Measurements from ENCODE around the gene SLC25A43.
"Not testable (repeated sequence)": the region's sequence is repeated elsewhere in the genome, so short reads cannot be mapped to it uniquely, and the experiment has no call there.

The SLC25A43 gene

DNA sequence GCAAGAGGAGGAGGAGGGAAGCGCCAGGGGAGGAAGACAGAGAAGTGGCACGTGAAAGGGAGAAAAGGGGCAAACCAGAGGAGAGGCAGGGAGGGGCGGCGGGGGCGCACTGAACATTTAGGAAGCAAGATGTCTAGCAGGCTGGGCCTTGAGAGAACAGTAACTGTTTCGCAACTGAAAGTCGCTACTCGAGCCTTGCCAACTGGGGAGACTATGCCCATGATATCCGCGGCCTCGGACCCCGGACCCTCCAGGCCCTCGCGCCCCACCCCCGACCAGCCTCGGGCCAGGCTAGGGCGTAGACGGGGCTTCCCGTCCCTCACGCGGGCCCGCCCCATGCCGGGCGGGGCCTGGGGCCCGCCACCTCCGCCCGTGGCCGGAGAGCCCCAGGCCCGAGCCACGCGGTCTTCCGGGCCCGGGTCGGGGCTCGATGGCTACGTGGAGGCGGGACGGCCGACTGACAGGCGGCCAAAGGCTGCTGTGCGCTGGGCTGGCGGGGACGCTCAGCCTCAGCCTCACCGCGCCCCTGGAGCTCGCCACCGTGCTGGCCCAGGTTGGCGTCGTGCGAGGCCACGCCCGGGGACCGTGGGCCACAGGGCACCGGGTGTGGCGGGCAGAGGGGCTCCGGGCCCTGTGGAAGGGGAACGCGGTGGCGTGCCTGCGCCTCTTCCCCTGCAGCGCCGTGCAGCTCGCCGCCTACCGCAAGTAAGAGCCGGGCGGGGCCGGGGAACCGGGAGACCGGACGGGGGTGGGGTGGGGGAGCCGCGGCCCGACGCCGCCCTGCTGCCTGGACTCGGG lies at the start of gene SLC25A43:
Gene SLC25A43 (plus strand): TSS at position 363 of the 798 bp plus-strand sequence. CDS start 68 bp downstream, at position 431.
- H3K36me3 ChIP-seq (ENCODE audit: insufficient read depth, low read length), result no peaks in the 10 kb centered on the region
- H3K27ac ChIP-seq, result no peak within 1 kb of the TSS
- no peak for DNase-seq (ENCODE audit: low read depth, low spot score)
- TF ChIP-seq EZH2 (IDR thresholded peaks at IDR 0.05), result no peak
- H3K9ac ChIP-seq (ENCODE audit: insufficient read length), result no peak within 1 kb of the TSS
- H3K4me3 ChIP-seq, result no peak within 1 kb of the TSS
- H3K9me3 ChIP-seq (ENCODE audit: low read depth, low read length), result no peaks in the 10 kb centered on the region

DNA sequence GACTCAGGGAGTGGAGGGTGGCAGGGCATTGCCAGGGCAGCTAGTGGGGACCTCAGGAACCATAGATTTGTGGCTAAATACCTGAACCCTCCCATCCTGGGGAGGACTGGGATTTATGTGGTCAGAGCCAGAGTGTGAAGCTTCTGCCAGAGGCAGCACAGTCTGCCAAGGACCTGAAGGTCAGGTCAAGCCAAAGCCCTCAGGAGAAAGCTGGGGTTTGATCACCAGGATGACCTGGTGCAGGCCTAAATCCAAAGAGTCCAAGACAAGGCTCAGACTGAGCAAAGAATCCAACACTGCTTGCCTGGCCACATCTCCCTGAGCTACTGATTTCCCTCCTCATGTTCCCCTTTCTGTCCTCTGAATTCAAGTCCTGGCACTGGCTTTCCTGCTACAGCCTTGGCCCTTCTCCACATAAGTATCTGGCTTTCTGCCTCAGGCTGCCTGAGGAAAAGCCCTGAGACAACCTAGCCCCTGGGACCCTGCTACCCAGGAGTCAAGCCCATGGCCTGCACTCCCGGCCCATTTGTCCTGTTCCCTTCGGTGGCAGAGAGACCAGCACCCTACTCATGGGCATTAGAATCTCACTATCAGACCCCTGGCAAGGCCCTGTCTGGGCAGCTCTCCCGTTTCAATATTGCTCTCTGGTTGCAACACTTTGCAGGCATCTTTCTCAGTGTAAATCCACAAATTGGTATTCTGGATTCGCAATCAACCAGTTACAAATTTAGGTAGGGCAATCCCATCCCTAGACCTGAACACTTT lies 39.3 kb upstream of the SLC25A43 start:
- no peak for DNase-seq (ENCODE audit: low read depth, low spot score)
- TF ChIP-seq POLR2AphosphoS5 (IDR thresholded peaks at IDR 0.05; ENCODE audit: borderline replicate concordance, low read depth, low read length) (no peak), FOXP2 (optimal IDR thresholded peaks at IDR 0.05; ENCODE audit: control extremely low read depth, extremely low read length, insufficient read depth) (no peak), EZH2 (IDR thresholded peaks at IDR 0.05) (no peak)

DNA sequence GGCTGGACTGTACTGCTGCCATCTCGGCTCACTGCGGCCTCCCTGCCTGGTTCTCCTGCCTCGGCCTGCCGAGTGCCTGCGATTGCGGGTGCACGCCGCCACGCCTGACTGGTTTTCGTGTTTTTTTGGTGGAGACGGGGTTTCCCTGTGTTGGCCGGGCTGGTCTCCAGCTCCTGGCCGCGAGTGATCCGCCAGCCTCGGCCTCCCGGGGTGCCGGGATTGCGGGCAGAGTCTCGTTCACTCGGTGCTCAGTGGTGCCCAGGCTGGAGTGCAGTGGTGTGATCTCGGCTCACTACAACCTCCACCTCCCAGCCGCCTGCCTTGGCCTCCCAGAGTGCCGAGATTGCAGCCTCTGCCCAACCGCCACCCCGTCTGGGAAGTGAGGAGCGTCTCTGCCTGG lies 37.7 kb upstream of the SLC25A43 start:
- not testable (repeated sequence) for H3K4me3 ChIP-seq; DNase-seq (ENCODE audit: low read depth, low spot score); H3K9me3 ChIP-seq (ENCODE audit: low read depth, low read length); H3K36me3 ChIP-seq (ENCODE audit: insufficient read depth, low read length); H3K9ac ChIP-seq (ENCODE audit: insufficient read length); H3K27ac ChIP-seq

More for the DNA sequence above, 39.3 kb upstream of the SLC25A43 start:
- H3K36me3 ChIP-seq (ENCODE audit: insufficient read depth, low read length), result no peaks in the 10 kb centered on the region
- H3K9ac ChIP-seq (ENCODE audit: insufficient read length), result no peak overlapping the region
- H3K4me3 ChIP-seq, result no peak overlapping the region
- no peaks in the 10 kb centered on the region for H3K9me3 ChIP-seq (ENCODE audit: low read depth, low read length)
- H3K27ac ChIP-seq, result no peak overlapping the region

DNA sequence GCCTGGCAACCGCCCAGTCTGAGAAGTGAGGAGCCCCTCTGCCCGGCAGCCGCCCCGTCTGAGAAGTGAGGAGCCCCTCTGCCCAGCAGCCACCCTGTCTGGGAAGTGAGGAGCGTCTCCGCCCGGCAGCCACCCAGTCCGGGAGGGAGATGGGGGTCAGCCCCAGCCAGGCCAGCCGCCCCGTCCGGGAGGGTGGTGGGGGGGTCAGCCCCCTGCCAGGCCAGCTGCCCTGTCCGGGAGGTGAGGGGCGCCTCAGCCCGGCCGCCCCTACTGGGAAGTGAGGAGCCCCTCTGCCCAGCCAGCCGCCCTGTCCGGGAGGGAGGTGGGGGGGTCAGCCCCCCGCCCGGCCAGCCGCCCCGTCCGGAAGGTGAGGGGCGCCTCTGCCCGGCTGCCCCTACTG lies 37.1 kb upstream of the SLC25A43 start:
- H3K27ac ChIP-seq; H3K9me3 ChIP-seq (ENCODE audit: low read depth, low read length); H3K36me3 ChIP-seq (ENCODE audit: insufficient read depth, low read length); DNase-seq (ENCODE audit: low read depth, low spot score); H3K9ac ChIP-seq (ENCODE audit: insufficient read length); H3K4me3 ChIP-seq: not testable (repeated sequence)

DNA sequence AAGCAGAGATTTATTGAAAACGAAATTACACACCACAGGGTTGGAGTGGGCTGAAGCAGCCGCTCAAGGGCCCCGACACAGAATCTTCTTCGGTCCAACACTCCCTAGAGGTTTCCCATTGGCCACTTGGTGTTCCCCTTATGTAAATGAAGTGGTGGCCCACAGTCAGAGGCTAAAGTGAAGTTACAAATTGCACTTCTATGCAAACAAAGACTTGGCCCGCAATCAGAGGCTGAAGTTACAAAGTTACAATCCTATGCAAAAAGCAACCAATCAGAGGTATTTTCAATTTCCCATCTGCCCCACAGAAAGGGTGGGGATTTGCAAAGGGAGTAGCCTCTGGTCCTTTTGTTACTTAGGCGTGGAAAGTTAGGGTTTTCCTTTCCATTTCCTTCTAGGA lies 35.7 kb upstream of the SLC25A43 start:
- no peak for DNase-seq (ENCODE audit: low read depth, low spot score)
- Histone ChIP-seq H3K9ac (ENCODE audit: insufficient read length) (no peak overlapping the region), H3K27ac (no peak overlapping the region), H3K9me3 (ENCODE audit: low read depth, low read length) (no peaks in the 10 kb centered on the region), H3K4me3 (no peak overlapping the region), H3K36me3 (ENCODE audit: insufficient read depth, low read length) (no peaks in the 10 kb centered on the region)
- no peak for TF ChIP-seq FOXP2 (optimal IDR thresholded peaks at IDR 0.05; ENCODE audit: control extremely low read depth, extremely low read length, insufficient read depth)
- TF ChIP-seq POLR2AphosphoS5 (IDR thresholded peaks at IDR 0.05; ENCODE audit: borderline replicate concordance, low read depth, low read length), result no peak
- TF ChIP-seq EZH2 (IDR thresholded peaks at IDR 0.05), result no peak

DNA sequence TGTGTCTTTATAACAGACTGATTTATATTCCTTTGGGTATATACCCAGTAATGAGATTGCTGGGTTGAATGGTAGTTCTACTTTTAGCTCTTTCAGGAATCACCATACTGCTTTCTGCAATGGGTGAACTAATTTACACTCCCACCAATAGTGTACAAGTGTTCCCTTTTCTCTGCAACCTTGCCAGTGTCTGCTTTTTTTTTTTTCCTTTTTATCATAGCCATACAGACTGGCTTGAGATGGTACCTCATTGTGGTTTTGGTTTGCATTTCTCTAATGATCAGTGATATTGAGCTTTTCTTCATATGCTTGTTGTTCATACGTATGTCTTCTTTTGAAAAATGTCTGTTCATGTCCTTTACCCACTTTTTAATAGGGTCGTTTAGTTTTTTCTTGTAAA lies 27.3 kb upstream of the SLC25A43 start:
- H3K9ac ChIP-seq (ENCODE audit: insufficient read length); DNase-seq (ENCODE audit: low read depth, low spot score); H3K36me3 ChIP-seq (ENCODE audit: insufficient read depth, low read length); H3K4me3 ChIP-seq; H3K9me3 ChIP-seq (ENCODE audit: low read depth, low read length); H3K27ac ChIP-seq: not testable (repeated sequence)

DNA sequence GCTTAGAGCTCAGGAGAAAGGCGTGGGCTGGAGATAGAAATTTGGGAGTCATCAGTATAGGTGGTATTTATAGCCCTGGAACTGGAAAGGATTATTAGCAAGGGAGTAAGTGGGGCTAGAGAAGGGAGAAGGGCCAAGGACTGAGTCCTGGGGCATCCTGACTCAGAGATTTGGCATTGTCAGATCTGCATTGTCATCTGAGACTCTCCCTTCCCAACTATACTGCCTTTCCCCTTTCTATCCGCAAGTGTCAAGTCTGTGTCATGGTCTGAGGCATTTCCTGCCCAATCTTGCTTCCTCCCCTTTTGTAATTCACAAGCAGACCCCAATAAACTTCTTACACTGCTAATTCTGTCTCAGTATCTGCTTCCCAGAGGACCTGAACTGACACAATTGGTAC lies 24.4 kb upstream of the SLC25A43 start:
- Histone ChIP-seq H3K36me3 (ENCODE audit: insufficient read depth, low read length) (no peaks in the 10 kb centered on the region), H3K9ac (ENCODE audit: insufficient read length) (no peak overlapping the region), H3K27ac (no peak overlapping the region), H3K9me3 (ENCODE audit: low read depth, low read length) (no peaks in the 10 kb centered on the region), H3K4me3 (no peak overlapping the region)
- no peak for DNase-seq (ENCODE audit: low read depth, low spot score)
- TF ChIP-seq POLR2AphosphoS5 (IDR thresholded peaks at IDR 0.05; ENCODE audit: borderline replicate concordance, low read depth, low read length), result no peak
- no peak for TF ChIP-seq FOXP2 (optimal IDR thresholded peaks at IDR 0.05; ENCODE audit: control extremely low read depth, extremely low read length, insufficient read depth)
- no peak for TF ChIP-seq EZH2 (IDR thresholded peaks at IDR 0.05)

DNA sequence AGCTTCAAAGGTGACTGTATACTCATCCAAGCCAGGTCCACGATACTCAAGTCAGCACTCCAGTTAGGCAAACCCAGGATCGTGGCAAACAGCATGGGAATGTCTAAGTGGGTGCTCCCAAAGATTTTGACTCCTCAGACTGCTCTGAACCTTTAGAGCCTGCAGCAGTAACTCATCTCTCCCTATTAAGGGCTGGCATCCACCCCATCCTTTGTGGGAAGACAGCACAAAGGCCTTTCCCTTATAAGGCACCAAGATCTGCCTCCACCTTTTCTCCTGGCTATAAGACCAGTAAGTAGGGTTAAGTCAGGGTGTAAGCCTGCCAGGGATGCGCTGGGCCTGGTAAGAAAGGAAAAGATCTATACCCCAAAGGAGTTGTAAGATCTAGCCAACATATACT lies 23.6 kb upstream of the SLC25A43 start:
- H3K4me3 ChIP-seq, result no peak overlapping the region
- H3K27ac ChIP-seq, result no peak overlapping the region
- H3K36me3 ChIP-seq (ENCODE audit: insufficient read depth, low read length), result no peaks in the 10 kb centered on the region
- H3K9ac ChIP-seq (ENCODE audit: insufficient read length), result no peak overlapping the region
- no peaks in the 10 kb centered on the region for H3K9me3 ChIP-seq (ENCODE audit: low read depth, low read length)
- TF ChIP-seq FOXP2 (optimal IDR thresholded peaks at IDR 0.05; ENCODE audit: control extremely low read depth, extremely low read length, insufficient read depth) (no peak), POLR2AphosphoS5 (IDR thresholded peaks at IDR 0.05; ENCODE audit: borderline replicate concordance, low read depth, low read length) (no peak), EZH2 (IDR thresholded peaks at IDR 0.05) (no peak)
- DNase-seq (ENCODE audit: low read depth, low spot score), result no peak

DNA sequence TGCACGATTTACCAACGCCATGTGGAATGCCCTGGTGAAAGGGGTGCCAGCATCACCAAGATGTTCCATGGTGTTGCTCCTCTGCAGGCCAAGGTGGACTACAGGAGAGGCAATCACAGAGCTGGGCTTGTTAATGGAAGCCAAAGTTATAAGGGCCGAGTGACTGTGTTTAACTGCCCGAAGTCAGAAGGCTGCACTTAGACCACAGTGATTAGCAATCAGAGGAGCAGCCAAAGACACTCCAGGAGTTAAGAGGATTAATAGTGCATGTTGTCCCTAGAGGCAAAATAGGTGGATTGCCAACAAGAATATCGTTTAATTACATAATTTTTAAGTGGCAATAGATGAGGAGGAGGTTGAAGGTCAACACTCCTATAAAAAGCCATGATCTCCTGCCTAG lies 22.8 kb upstream of the SLC25A43 start:
- DNase-seq (ENCODE audit: low read depth, low spot score), result no peak
- TF ChIP-seq EZH2 (IDR thresholded peaks at IDR 0.05) (no peak), FOXP2 (optimal IDR thresholded peaks at IDR 0.05; ENCODE audit: control extremely low read depth, extremely low read length, insufficient read depth) (no peak), POLR2AphosphoS5 (IDR thresholded peaks at IDR 0.05; ENCODE audit: borderline replicate concordance, low read depth, low read length) (no peak)
- no peak overlapping the region for H3K4me3 ChIP-seq
- no peaks in the 10 kb centered on the region for H3K9me3 ChIP-seq (ENCODE audit: low read depth, low read length)
- no peaks in the 10 kb centered on the region for H3K36me3 ChIP-seq (ENCODE audit: insufficient read depth, low read length)
- no peak overlapping the region for H3K27ac ChIP-seq
- H3K9ac ChIP-seq (ENCODE audit: insufficient read length), result no peak overlapping the region
